Peyer's patch (tissue), 4 donors: ENCODE data around the gene KLF13. TPM values are rescaled to one million over a fixed set of nuclear protein-coding genes. Genes with fewer than 3 reads are reported as not detected.

Source experiments
- DNase-seq, 3 donors: peaks; one replicate each; pipeline ENCODE4 v3.0.0-alpha.2; 2017 to 2019
- H3K27ac ChIP-seq, 4 donors: fragments of 200-600 bp; sonication (generic); one replicate each; pipeline ENCODE4 v1.5.1; 2016 to 2019
- H3K27me3 ChIP-seq, 2 donors: fragments of 200-600 bp; sonication (generic); one replicate each; pipeline ENCODE4 v1.5.1; 2019
- H3K36me3 ChIP-seq, 3 donors: fragments of 200-600 bp; sonication (generic); one replicate each; pipeline ENCODE4 v1.5.1; 2016 to 2019
- H3K4me1 ChIP-seq, 4 donors: fragments of 200-600 bp; sonication (generic); one replicate each; pipeline ENCODE4 v1.5.1; 2016 to 2019
- H3K4me3 ChIP-seq, 4 donors: fragments of 200-600 bp; sonication (generic); 1 replicate in 3 of 4; 2 replicates in 1 of 4; pipeline ENCODE4 v1.5.1; 2016 to 2019; ENCODE audit warnings: mild to moderate bottlenecking in 1 of 4
- H3K9me3 ChIP-seq, 4 donors: fragments of 200-600 bp; sonication (generic); one replicate each; pipeline ENCODE4 v1.5.1; 2016 to 2019; ENCODE audit warnings: mild to moderate bottlenecking in 1 of 4
- CTCF ChIP-seq, 6 experiments: fragments of 450-650 bp in 4 of 6; fragments of 200-600 bp in 2 of 6; sonication (generic) in 1 of 6; IDR thresholded peaks; one replicate each; pipeline ENCODE4 v1.5.1; 2017 to 2019; ENCODE audit warnings: antibody characterized with exemption in 6 of 6, mild to moderate bottlenecking in 3 of 6, moderate library complexity in 1 of 6
- POLR2A ChIP-seq, 2 donors: fragments of 450-650 bp; IDR thresholded peaks; one replicate each; pipeline ENCODE4 v1.5.1; 2017; ENCODE audit warnings: antibody characterized with exemption in 2 of 2, mild to moderate bottlenecking in 2 of 2, moderate library complexity in 2 of 2
- total RNA-seq, 4 donors: library from RNA; depleted of rRNA; stranded (reverse); fragments of >200 nt; gene quantifications; one replicate each; pipeline ENCODE4 v1.1.0, GENCODE V29; 2016

Gene KLF13
- total RNA-seq, 4 donors from 2014 or later, result 51.2 to 80.4 (median 75.6) TPM

- peaks cover 0 to 7% (median 0%) of the 10 kb centered on the region in 3 donors for H3K36me3 ChIP-seq
- no peak overlapping the region for H3K4me3 ChIP-seq
- DNase-seq, result no peak
- peak overlapping the region; percentile 94 to 99 (median 96) for H3K27ac ChIP-seq
- no peaks in the 10 kb centered on the region for H3K27me3 ChIP-seq
- no peaks in the 10 kb centered on the region for H3K9me3 ChIP-seq
- peaks cover 15 to 96% (median 74%) of the 10 kb centered on the region in 4 donors for H3K4me1 ChIP-seq
- TF ChIP-seq CTCF (IDR thresholded peaks at IDR 0.05) (no peak), POLR2A (IDR thresholded peaks at IDR 0.05) (no peak)
These were observed 32.5 kb downstream of the KLF13 start for GRCh38 chr15:31358957-31359701.

- no peak for TF ChIP-seq CTCF (IDR thresholded peaks at IDR 0.05)
- no peak for TF ChIP-seq POLR2A (IDR thresholded peaks at IDR 0.05)
- Histone ChIP-seq H3K36me3 (peaks cover 0 to 6% (median 0%) of the 10 kb centered on the region in 3 donors), H3K4me3 (no peak overlapping the region), H3K27ac (peak overlapping the region; percentile 94 to 99 (median 96)), H3K4me1 (peaks cover 20 to 96% (median 77%) of the 10 kb centered on the region in 4 donors), H3K9me3 (no peaks in the 10 kb centered on the region), H3K27me3 (no peaks in the 10 kb centered on the region)
- peak in 2 of 3 donors; percentile 59 to 60 for DNase-seq
These were observed 33.1 kb downstream of the KLF13 start for GRCh38 chr15:31359702-31360111.

GRCh38 chr15:31360158-31360561 lies 33.5 kb downstream of the KLF13 start:
- H3K4me3 ChIP-seq, result no peak overlapping the region
- DNase-seq, result no peak
- peaks cover 0 to 1% (median 0%) of the 10 kb centered on the region in 3 donors for H3K36me3 ChIP-seq
- no peaks in the 10 kb centered on the region for H3K9me3 ChIP-seq
- TF ChIP-seq POLR2A (IDR thresholded peaks at IDR 0.05) (no peak), CTCF (IDR thresholded peaks at IDR 0.05) (no peak)
- H3K27me3 ChIP-seq, result no peaks in the 10 kb centered on the region
- peak overlapping the region; percentile 94 to 99 (median 96) for H3K27ac ChIP-seq
- H3K4me1 ChIP-seq, result peaks cover 22 to 96% (median 79%) of the 10 kb centered on the region in 4 donors

GRCh38 chr15:31360843-31361763 lies 34.5 kb downstream of the KLF13 start:
- peak; percentile 74 to 96 (median 95) for DNase-seq

More at GRCh38 chr15:31360843-31361763, 34.5 kb downstream of the KLF13 start:
- H3K4me3 ChIP-seq, result peak overlapping the region in 3 of 4 donors; percentile 14 to 40 (median 27)
- H3K36me3 ChIP-seq, result no peaks in the 10 kb centered on the region
- H3K9me3 ChIP-seq, result no peaks in the 10 kb centered on the region
- TF ChIP-seq POLR2A (IDR thresholded peaks at IDR 0.05), result peak; percentile 30 to 58
- TF ChIP-seq CTCF (IDR thresholded peaks at IDR 0.05), result peak in 1 of 6 experiments; percentile 5
- H3K4me1 ChIP-seq, result peaks cover 25 to 94% (median 76%) of the 10 kb centered on the region in 4 donors
- peak overlapping the region; percentile 94 to 99 (median 96) for H3K27ac ChIP-seq
- no peaks in the 10 kb centered on the region for H3K27me3 ChIP-seq
